Measurements from ENCODE around the gene MAB21L3. TPM values are rescaled to one million over a fixed set of nuclear protein-coding genes. Genes with fewer than 3 reads are reported as not detected.

Gene MAB21L3
- total and polyA plus RNA-seq, 4 donors: 0.13 to 0.42 (median 0.26) TPM

GRCh38 chr1:116095027-116095426 is 16.2 kb upstream of the MAB21L3 start:
- Histone ChIP-seq H3K27me3 (ENCODE audit: control insufficient read depth in 4 of 4, insufficient read depth in 4 of 4, low read length in 3 of 4) (no peaks in the 10 kb centered on the region), H3K9me3 (ENCODE audit: control insufficient read depth in 4 of 4, low read length in 3 of 4) (peaks cover 1 to 6% (median 4%) of the 10 kb centered on the region in 4 donors), H3K27ac (ENCODE audit: low read depth in 1 of 2, low read length in 2 of 2) (no peak overlapping the region), H3K36me3 (ENCODE audit: control insufficient read depth in 4 of 4, insufficient read depth in 3 of 4, low read depth in 1 of 4, low read length in 3 of 4) (no peaks in the 10 kb centered on the region), H3K4me3 (ENCODE audit: low read depth in 1 of 3, low read length in 3 of 3) (no peak overlapping the region), H3K4me1 (ENCODE audit: control insufficient read depth in 4 of 4, insufficient read depth in 4 of 4, low read length in 3 of 4) (no peaks in the 10 kb centered on the region), H3K9ac (ENCODE audit: low read depth in 1 of 2, low read length in 2 of 2) (no peak overlapping the region)
- no peak for DNase-seq (ENCODE audit: low spot score)
- no peak for TF ChIP-seq SP1 (IDR thresholded peaks at IDR 0.05)
- TF ChIP-seq RAD21 (IDR thresholded peaks at IDR 0.05): no peak
- no peak for TF ChIP-seq REST (IDR thresholded peaks at IDR 0.05)
- no peak for TF ChIP-seq JUND (IDR thresholded peaks at IDR 0.05)
- no peak for TF ChIP-seq ZBTB33 (IDR thresholded peaks at IDR 0.05)
- no peak for TF ChIP-seq NR2F2 (IDR thresholded peaks at IDR 0.05)
- no peak for TF ChIP-seq FOXA1 (IDR thresholded peaks at IDR 0.05)
- no peak for TF ChIP-seq MAX (IDR thresholded peaks at IDR 0.05)

- Histone ChIP-seq H3K36me3 (ENCODE audit: control insufficient read depth in 4 of 4, insufficient read depth in 3 of 4, low read depth in 1 of 4, low read length in 3 of 4) (no peaks in the 10 kb centered on the region), H3K4me3 (ENCODE audit: low read depth in 1 of 3, low read length in 3 of 3) (no peak overlapping the region), H3K4me1 (ENCODE audit: control insufficient read depth in 4 of 4, insufficient read depth in 4 of 4, low read length in 3 of 4) (no peaks in the 10 kb centered on the region), H3K27me3 (ENCODE audit: control insufficient read depth in 4 of 4, insufficient read depth in 4 of 4, low read length in 3 of 4) (no peaks in the 10 kb centered on the region), H3K9ac (ENCODE audit: low read depth in 1 of 2, low read length in 2 of 2) (no peak overlapping the region), H3K9me3 (ENCODE audit: control insufficient read depth in 4 of 4, low read length in 3 of 4) (peaks cover 0 to 5% (median 2%) of the 10 kb centered on the region in 4 donors), H3K27ac (ENCODE audit: low read depth in 1 of 2, low read length in 2 of 2) (no peak overlapping the region)
- DNase-seq (ENCODE audit: low spot score): no peak
- WGBS: 57% methylated on average over 1 of the region's 1 CpG
- peak in 1 of 2 donors; percentile 37 for TF ChIP-seq RXRA (IDR thresholded peaks at IDR 0.05)
- no peak for TF ChIP-seq RAD21 (IDR thresholded peaks at IDR 0.05)
- TF ChIP-seq HNF4A (conservative IDR thresholded peaks at IDR 0.05): peak; percentile 11 to 61
Measured at GRCh38 chr1:116096013-116096618, 15.1 kb upstream of the MAB21L3 start.

- TF ChIP-seq REST (IDR thresholded peaks at IDR 0.05): no peak
- no peak for TF ChIP-seq CTCF (IDR thresholded peaks at IDR 0.05; ENCODE audit: low read depth, low read length, missing input control)
- TF ChIP-seq SP1 (IDR thresholded peaks at IDR 0.05): no peak
- no peak for TF ChIP-seq NR2F2 (IDR thresholded peaks at IDR 0.05)
- TF ChIP-seq TAF1 (conservative IDR thresholded peaks at IDR 0.05): no peak
- no peak for TF ChIP-seq EGR1 (IDR thresholded peaks at IDR 0.05; ENCODE audit: low read depth in 2 of 2)
- no peak for TF ChIP-seq HNF4G (IDR thresholded peaks at IDR 0.05)
- no peak for TF ChIP-seq JUND (IDR thresholded peaks at IDR 0.05)
- TF ChIP-seq RXRA (IDR thresholded peaks at IDR 0.05): no peak
- no peak overlapping the region for H3K27ac ChIP-seq (ENCODE audit: low read depth in 1 of 2, low read length in 2 of 2)
Measured at GRCh38 chr1:116097626-116098025, 13.6 kb upstream of the MAB21L3 start.

More at GRCh38 chr1:116097626-116098025, 13.6 kb upstream of the MAB21L3 start:
- Histone ChIP-seq H3K36me3 (ENCODE audit: control insufficient read depth in 4 of 4, insufficient read depth in 3 of 4, low read depth in 1 of 4, low read length in 3 of 4) (no peaks in the 10 kb centered on the region), H3K27me3 (ENCODE audit: control insufficient read depth in 4 of 4, insufficient read depth in 4 of 4, low read length in 3 of 4) (no peaks in the 10 kb centered on the region), H3K9me3 (ENCODE audit: control insufficient read depth in 4 of 4, low read length in 3 of 4) (peaks cover 0 to 5% (median 2%) of the 10 kb centered on the region in 4 donors), H3K4me1 (ENCODE audit: control insufficient read depth in 4 of 4, insufficient read depth in 4 of 4, low read length in 3 of 4) (no peaks in the 10 kb centered on the region), H3K4me3 (ENCODE audit: low read depth in 1 of 3, low read length in 3 of 3) (no peak overlapping the region), H3K9ac (ENCODE audit: low read depth in 1 of 2, low read length in 2 of 2) (no peak overlapping the region)
- no peak for DNase-seq (ENCODE audit: low spot score)
- 89% methylated on average over 1 of the region's 1 CpG for WGBS
